Ishikawa (cell line): ENCODE measurements around the gene WWTR1.

ENCODE experiments used
- EP300 ChIP-seq: IDR thresholded peaks from 2 replicates; pipeline ENCODE4 v1.6.1; 2012; ENCODE audit warnings: borderline replicate concordance
- TAF1 ChIP-seq: IDR thresholded peaks from 2 replicates; pipeline ENCODE4 v1.6.1; 2012; ENCODE audit warnings: low read depth, mild to moderate bottlenecking
- TCF12 ChIP-seq: IDR thresholded peaks from 2 replicates; pipeline ENCODE4 v1.6.1; 2012; ENCODE audit warnings: low read depth
- TF ChIP-seq, protein P1 (sequence below): IDR thresholded peaks from 2 replicates; pipeline ENCODE4 v1.6.1; 2012; ENCODE audit warnings: low read depth, mild to moderate bottlenecking

GRCh38 chr3:149639093-149639486, 18.7 kb downstream of the WWTR1 start:
- TF ChIP-seq, protein P1, sequence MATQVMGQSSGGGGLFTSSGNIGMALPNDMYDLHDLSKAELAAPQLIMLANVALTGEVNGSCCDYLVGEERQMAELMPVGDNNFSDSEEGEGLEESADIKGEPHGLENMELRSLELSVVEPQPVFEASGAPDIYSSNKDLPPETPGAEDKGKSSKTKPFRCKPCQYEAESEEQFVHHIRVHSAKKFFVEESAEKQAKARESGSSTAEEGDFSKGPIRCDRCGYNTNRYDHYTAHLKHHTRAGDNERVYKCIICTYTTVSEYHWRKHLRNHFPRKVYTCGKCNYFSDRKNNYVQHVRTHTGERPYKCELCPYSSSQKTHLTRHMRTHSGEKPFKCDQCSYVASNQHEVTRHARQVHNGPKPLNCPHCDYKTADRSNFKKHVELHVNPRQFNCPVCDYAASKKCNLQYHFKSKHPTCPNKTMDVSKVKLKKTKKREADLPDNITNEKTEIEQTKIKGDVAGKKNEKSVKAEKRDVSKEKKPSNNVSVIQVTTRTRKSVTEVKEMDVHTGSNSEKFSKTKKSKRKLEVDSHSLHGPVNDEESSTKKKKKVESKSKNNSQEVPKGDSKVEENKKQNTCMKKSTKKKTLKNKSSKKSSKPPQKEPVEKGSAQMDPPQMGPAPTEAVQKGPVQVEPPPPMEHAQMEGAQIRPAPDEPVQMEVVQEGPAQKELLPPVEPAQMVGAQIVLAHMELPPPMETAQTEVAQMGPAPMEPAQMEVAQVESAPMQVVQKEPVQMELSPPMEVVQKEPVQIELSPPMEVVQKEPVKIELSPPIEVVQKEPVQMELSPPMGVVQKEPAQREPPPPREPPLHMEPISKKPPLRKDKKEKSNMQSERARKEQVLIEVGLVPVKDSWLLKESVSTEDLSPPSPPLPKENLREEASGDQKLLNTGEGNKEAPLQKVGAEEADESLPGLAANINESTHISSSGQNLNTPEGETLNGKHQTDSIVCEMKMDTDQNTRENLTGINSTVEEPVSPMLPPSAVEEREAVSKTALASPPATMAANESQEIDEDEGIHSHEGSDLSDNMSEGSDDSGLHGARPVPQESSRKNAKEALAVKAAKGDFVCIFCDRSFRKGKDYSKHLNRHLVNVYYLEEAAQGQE: no peak
- TF ChIP-seq EP300: no peak
- no peak for TF ChIP-seq TCF12
- no peak for TF ChIP-seq TAF1
